ENCODE results near the gene PRF1. TPM values are rescaled to one million over a fixed set of nuclear protein-coding genes. Genes with fewer than 3 reads are reported as not detected.
A peak's percentile ranks its signal among the peaks of the same experiment; 100 is the strongest.

PRF1 gene
- total RNA-seq: 1 to 10 TPM in 3 of 4 donors, under 1 TPM in 1; 0.26 to 7.3 (median 6.5) TPM

GRCh38 chr10:70602665-70603448 lies at the start of gene PRF1:
Gene PRF1 (minus strand): TSS chr10:70602741. CDS start chr10:70600902, 1,839 bp downstream.
- DNase-seq: no peak
- WGBS, 2 donors: 90 to 92% methylated on average over 4 to 7 of the region's 21 CpGs
- Histone ChIP-seq H3K36me3 (no peaks in the 10 kb centered on the region), H3K4me3 (peak within 1 kb of the TSS in 1 of 4 donors; percentile 35), H3K9me3 (no peaks in the 10 kb centered on the region), H3K27me3 (no peaks in the 10 kb centered on the region), H3K27ac (peak within 1 kb of the TSS in 2 of 4 donors; percentile 28 to 36), H3K4me1 (no peaks in the 10 kb centered on the region)
- TF ChIP-seq CTCF (IDR thresholded peaks at IDR 0.05): no peak
- peak in 1 of 4 donors; percentile 16 for TF ChIP-seq POLR2A (IDR thresholded peaks at IDR 0.05)
- intact Hi-C loops (cut with DNase I): no loop called here

GRCh38 chr10:70651661-70652060 lies 49.1 kb upstream of the PRF1 start:
- H3K4me1 ChIP-seq: peaks cover 0 to 12% (median 3%) of the 10 kb centered on the region in 3 donors
- DNase-seq: no peak
- H3K9me3 ChIP-seq: no peaks in the 10 kb centered on the region
- intact Hi-C loops (cut with DNase I): no loop called here
- 83 to 100% methylated on average over 4 to 5 of the region's 5 CpGs for WGBS, 2 donors
- no peaks in the 10 kb centered on the region for H3K36me3 ChIP-seq
- no peaks in the 10 kb centered on the region for H3K27me3 ChIP-seq
- no peak for TF ChIP-seq CTCF (IDR thresholded peaks at IDR 0.05)
- TF ChIP-seq POLR2A (IDR thresholded peaks at IDR 0.05): no peak
- no peak overlapping the region for H3K27ac ChIP-seq
- H3K4me3 ChIP-seq: no peak overlapping the region

GRCh38 chr10:70650718-70651117 lies 48.2 kb upstream of the PRF1 start:
- 90 to 100% methylated on average over 1 to 3 of the region's 3 CpGs for WGBS, 2 donors
- no peak for DNase-seq

GRCh38 chr10:70650104-70650503 lies 47.6 kb upstream of the PRF1 start:
- H3K27ac ChIP-seq: no peak overlapping the region
- DNase-seq: no peak
- intact Hi-C loops (cut with DNase I): no loop called here
- TF ChIP-seq POLR2A (IDR thresholded peaks at IDR 0.05) (no peak), CTCF (IDR thresholded peaks at IDR 0.05) (no peak)
- no peaks in the 10 kb centered on the region for H3K36me3 ChIP-seq
- H3K9me3 ChIP-seq: no peaks in the 10 kb centered on the region
- WGBS, 2 donors: 85 to 93% methylated on average over 3 of the region's 3 CpGs
- peaks cover 0 to 12% (median 3%) of the 10 kb centered on the region in 3 donors for H3K4me1 ChIP-seq
- no peak overlapping the region for H3K4me3 ChIP-seq
- H3K27me3 ChIP-seq: no peaks in the 10 kb centered on the region

More at GRCh38 chr10:70650718-70651117, 48.2 kb upstream of the PRF1 start:
- Histone ChIP-seq H3K9me3 (no peaks in the 10 kb centered on the region), H3K4me3 (no peak overlapping the region), H3K27me3 (no peaks in the 10 kb centered on the region), H3K27ac (no peak overlapping the region), H3K36me3 (no peaks in the 10 kb centered on the region), H3K4me1 (peaks cover 0 to 12% (median 3%) of the 10 kb centered on the region in 3 donors)
- intact Hi-C loops (cut with DNase I): no loop called here
- no peak for TF ChIP-seq CTCF (IDR thresholded peaks at IDR 0.05)
- TF ChIP-seq POLR2A (IDR thresholded peaks at IDR 0.05): no peak

- H3K4me1 ChIP-seq: peaks cover 0 to 12% (median 3%) of the 10 kb centered on the region in 3 donors
- WGBS, 2 donors: 63 to 83% methylated on average over 3 of the region's 4 CpGs
- no peak for DNase-seq
- no peaks in the 10 kb centered on the region for H3K27me3 ChIP-seq
- H3K36me3 ChIP-seq: no peaks in the 10 kb centered on the region
- intact Hi-C loops (cut with DNase I): no loop called here
- H3K27ac ChIP-seq: no peak overlapping the region
- no peaks in the 10 kb centered on the region for H3K9me3 ChIP-seq
- TF ChIP-seq POLR2A (IDR thresholded peaks at IDR 0.05) (no peak), CTCF (IDR thresholded peaks at IDR 0.05) (no peak)
- H3K4me3 ChIP-seq: no peak overlapping the region
Measured at GRCh38 chr10:70649526-70649925, 47.0 kb upstream of the PRF1 start.

Measured in esophagus squamous epithelium (tissue), 5 donors.